Smooth muscle cell (in vitro differentiated cells): Measurements from ENCODE around the gene ISOC1. TPM values are rescaled to one million over a fixed set of nuclear protein-coding genes. Genes with fewer than 3 reads are reported as not detected.

Experiments used
- DNase-seq: peaks from one replicate; lab custom pipeline; 2025; ENCODE audit not compliant: unreplicated experiment; lab: John Stamatoyannopoulos, UW
- H2AFZ ChIP-seq: fragments of 200-600 bp; sonication (generic); 2 replicates; pipeline ENCODE4 v1.6.0; 2016; ENCODE audit warnings: antibody characterized with exemption, low read depth, mild to moderate bottlenecking
- H3F3A ChIP-seq: fragments of 200-600 bp; sonication (generic); 2 replicates; pipeline ENCODE4 v1.6.0; 2017; ENCODE audit warnings: antibody characterized with exemption, low read depth
- H3K27ac ChIP-seq: fragments of 200-600 bp; sonication (generic); 2 replicates; pipeline ENCODE4 v1.5.1; 2016; ENCODE audit warnings: low read depth, mild to moderate bottlenecking
- H3K27me3 ChIP-seq: fragments of 200-600 bp; sonication (generic); 2 replicates; pipeline ENCODE4 v1.6.1; 2016; ENCODE audit warnings: low read depth, mild to moderate bottlenecking
- H3K36me3 ChIP-seq: fragments of 200-600 bp; sonication (generic); 2 replicates; pipeline ENCODE4 v1.5.1; 2016; ENCODE audit warnings: low read depth
- H3K4me1 ChIP-seq: fragments of 200-600 bp; sonication (generic); 2 replicates; pipeline ENCODE4 v1.5.1; 2016; ENCODE audit warnings: low read depth
- H3K4me2 ChIP-seq: fragments of 200-600 bp; sonication (generic); 2 replicates; pipeline ENCODE4 v1.6.0; 2016; ENCODE audit warnings: mild to moderate bottlenecking
- H3K4me3 ChIP-seq: fragments of 200-600 bp; sonication (generic); 2 replicates; pipeline ENCODE4 v1.5.1; 2016; ENCODE audit warnings: mild to moderate bottlenecking
- H3K79me2 ChIP-seq: fragments of 200-600 bp; sonication (generic); 2 replicates; pipeline ENCODE4 v1.6.0; 2016; ENCODE audit warnings: low read depth, mild to moderate bottlenecking
- H3K9ac ChIP-seq: fragments of 200-600 bp; sonication (generic); 2 replicates; pipeline ENCODE4 v1.6.0; 2016; ENCODE audit warnings: low read depth
- H3K9me3 ChIP-seq: fragments of 200-600 bp; sonication (generic); replicated peaks from 2 replicates; pipeline ENCODE4 v1.5.1; 2016; ENCODE audit warnings: low read depth
- H4K20me1 ChIP-seq: fragments of 200-600 bp; sonication (generic); 2 replicates; pipeline ENCODE4 v1.6.0; 2016; ENCODE audit warnings: low read depth
- CTCF ChIP-seq: fragments of 200-600 bp; sonication (generic); IDR thresholded peaks from 2 replicates; pipeline ENCODE4 v1.5.1; 2017; ENCODE audit warnings: borderline replicate concordance, mild to moderate bottlenecking, antibody characterized with exemption; ENCODE audit not compliant: insufficient read depth, poor library complexity, severe bottlenecking
- WGBS: methylation state at CpG from one replicate; pipeline ENCODE4 v1.1.7; 2016; ENCODE audit warnings: low lambda C conversion rate; 5-methylcytosine and 5-hydroxymethylcytosine counted together
- polyA plus RNA-seq: library from polyadenylated mRNA; unstranded; fragments of >200 nt; fragmentation: Nextera tagmentation; extraction: Ambion mirVana; gene quantifications from 2 replicates; pipeline ENCODE4 v1.2.1, GENCODE V29; 2016
- total RNA-seq: library from RNA; depleted of rRNA; stranded (reverse); fragments of >200 nt; gene quantifications from 2 replicates; pipeline ENCODE4 v1.2.3, GENCODE V29; 2014

ISOC1 gene
- total and polyA plus RNA-seq, 2 experiments from 2014 or later, result 15.3 to 16.2 TPM

DNA sequence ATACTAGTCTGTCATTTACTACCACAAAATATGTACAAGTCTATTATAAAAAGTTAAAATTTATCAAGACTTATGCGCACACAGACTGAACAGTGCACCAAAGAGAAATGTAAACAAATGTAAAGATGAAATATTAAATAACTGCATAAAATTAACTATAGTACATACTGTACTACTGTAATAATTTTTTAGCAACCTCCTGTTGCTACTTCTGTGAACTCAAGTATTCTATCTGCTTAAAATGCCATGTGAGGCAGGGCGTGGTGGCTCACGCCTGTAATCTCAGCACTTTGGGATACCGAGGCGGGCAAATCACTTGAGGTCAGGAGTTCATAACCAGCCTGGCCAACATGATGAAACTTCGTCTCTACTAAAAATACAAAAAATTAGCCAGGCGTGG lies 13.8 kb upstream of the ISOC1 start:
- TF ChIP-seq CTCF, result no peak
- WGBS, result 91% methylated on average over 7 of the region's 7 CpGs

DNA sequence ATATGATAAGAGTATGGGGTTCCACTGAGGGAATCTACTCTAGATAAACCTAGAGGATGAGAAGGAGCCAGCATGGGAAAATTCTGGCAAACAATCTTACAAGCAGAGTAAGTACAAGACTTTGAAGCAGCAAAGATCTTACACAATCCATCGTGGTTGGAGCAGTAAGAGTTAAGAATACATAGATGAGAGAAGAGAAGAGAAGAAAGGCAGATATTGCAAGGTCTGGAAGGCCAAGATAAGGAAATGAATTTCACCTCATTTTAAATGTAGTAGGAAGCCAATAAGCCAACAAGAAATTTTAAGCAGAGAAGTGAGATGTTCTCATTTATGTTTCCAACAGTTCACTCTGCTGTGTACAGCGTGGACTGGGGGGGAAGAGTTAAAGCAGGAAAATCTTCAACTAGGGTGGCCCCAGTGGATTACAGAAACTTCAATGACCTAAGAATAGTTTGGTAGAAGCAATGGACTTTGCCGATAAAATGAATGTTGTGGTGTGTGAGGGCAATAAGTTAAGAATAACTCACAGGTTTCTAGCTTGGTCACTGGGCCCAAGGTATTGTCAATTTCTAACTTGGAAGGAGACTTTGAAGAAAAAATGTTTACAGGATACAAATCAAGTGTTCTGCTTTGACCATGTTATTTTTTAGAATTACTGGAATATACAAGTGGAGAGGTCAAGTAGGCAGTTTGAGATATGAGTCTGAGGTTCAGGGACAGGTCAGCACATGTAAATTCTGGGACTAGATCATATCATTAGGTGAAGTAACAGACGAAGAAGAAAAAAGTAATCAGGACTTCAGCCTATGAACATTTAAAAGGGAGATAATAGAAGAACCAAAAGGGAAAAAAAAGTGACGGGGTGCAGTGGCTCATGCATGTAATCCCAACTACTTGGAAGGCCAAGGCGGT lies 12.1 kb upstream of the ISOC1 start:
- Histone ChIP-seq H4K20me1 (no peaks in the 10 kb centered on the region), H3K9me3 (no peaks in the 10 kb centered on the region), H3K36me3 (no peaks in the 10 kb centered on the region), H2AFZ (no peak overlapping the region), H3K4me3 (no peak overlapping the region), H3K79me2 (no peaks in the 10 kb centered on the region), H3K4me1 (no peaks in the 10 kb centered on the region), H3K4me2 (no peak overlapping the region), H3K9ac (no peak overlapping the region), H3F3A (no peaks in the 10 kb centered on the region), H3K27me3 (peaks cover 4% of the 10 kb centered on the region), H3K27ac (no peak overlapping the region)
- no peak for DNase-seq
- 83% methylated on average over 6 of the region's 6 CpGs for WGBS
- TF ChIP-seq CTCF, result no peak

More for the DNA sequence above, 13.8 kb upstream of the ISOC1 start:
- H3K4me2 ChIP-seq, result no peak overlapping the region
- no peaks in the 10 kb centered on the region for H3K36me3 ChIP-seq
- no peaks in the 10 kb centered on the region for H4K20me1 ChIP-seq
- H3F3A ChIP-seq, result no peaks in the 10 kb centered on the region
- H2AFZ ChIP-seq, result no peak overlapping the region
- no peaks in the 10 kb centered on the region for H3K79me2 ChIP-seq
- H3K9me3 ChIP-seq, result no peaks in the 10 kb centered on the region
- no peak overlapping the region for H3K27ac ChIP-seq
- H3K4me1 ChIP-seq, result no peaks in the 10 kb centered on the region
- H3K9ac ChIP-seq, result no peak overlapping the region
- H3K27me3 ChIP-seq, result no peaks in the 10 kb centered on the region
- H3K4me3 ChIP-seq, result no peak overlapping the region
- no peak for DNase-seq

DNA sequence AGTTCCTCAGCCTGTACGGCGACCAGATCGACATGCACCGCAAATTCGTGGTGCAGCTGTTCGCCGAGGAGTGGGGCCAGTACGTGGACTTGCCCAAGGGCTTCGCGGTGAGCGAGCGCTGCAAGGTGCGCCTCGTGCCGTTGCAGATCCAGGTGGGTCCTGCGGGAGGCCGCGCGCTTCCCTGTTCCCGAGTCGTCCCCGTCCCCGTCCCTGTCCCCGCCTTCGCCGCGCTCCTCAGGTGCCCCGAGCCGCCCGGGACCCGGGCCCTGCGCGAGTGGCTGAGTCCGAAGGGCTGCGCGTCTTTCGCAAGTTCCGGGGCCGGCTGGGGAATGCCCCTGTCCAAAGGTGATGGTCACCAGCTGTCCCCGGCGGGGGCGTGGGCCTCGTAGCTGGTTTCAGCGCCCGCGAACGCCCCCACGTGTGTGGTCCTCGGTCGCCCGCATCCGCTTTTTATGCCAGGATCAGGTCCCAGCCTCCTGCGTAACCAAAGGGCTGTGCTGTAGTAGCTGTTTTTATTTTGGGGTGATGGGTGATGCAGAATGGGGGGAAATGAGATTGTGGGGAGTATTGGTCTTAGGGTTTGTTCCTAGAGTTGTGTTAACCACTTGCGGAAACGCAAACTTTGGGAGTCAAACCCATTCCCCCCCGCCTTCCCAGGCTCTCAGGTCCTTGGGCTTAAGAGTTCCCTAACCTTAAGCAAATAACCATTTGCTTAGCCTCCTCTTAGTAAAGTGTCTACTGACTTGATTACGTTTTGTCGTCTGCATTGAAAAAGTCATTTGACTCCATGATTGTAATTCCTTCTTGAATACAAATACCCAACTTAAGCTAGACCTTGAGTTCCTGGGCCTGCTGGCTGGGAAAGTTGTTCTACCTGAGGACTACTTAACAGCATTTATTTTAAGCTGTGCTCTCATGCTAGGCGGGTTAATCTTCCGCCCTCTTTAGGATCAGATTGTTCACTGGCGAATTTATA lies 663 bp downstream of the ISOC1 start:
- DNase-seq, result peak; percentile 65
- Histone ChIP-seq H3K27ac (peak overlapping the region; percentile 23), H3K9ac (peak overlapping the region; percentile 86), H3F3A (no peaks in the 10 kb centered on the region), H3K4me2 (peak overlapping the region; percentile 98), H3K4me3 (peak overlapping the region; percentile 90), H4K20me1 (no peaks in the 10 kb centered on the region), H3K27me3 (peaks cover 12% of the 10 kb centered on the region), H3K4me1 (no peaks in the 10 kb centered on the region), H2AFZ (peak overlapping the region; percentile 92), H3K36me3 (no peaks in the 10 kb centered on the region), H3K79me2 (peaks cover 13% of the 10 kb centered on the region), H3K9me3 (no peaks in the 10 kb centered on the region)
- WGBS, result 4% methylated on average over 56 of the region's 61 CpGs
- no peak for TF ChIP-seq CTCF
